Measurements from ENCODE around the gene MOV10L1. TPM values are rescaled to one million over a fixed set of nuclear protein-coding genes. Genes with fewer than 3 reads are reported as not detected.

The MOV10L1 gene
- total and polyA plus RNA-seq, 2 donors (not counting 1 experiment from before 2014, with no cell fraction given): 0.03 to 0.83 TPM

DNA sequence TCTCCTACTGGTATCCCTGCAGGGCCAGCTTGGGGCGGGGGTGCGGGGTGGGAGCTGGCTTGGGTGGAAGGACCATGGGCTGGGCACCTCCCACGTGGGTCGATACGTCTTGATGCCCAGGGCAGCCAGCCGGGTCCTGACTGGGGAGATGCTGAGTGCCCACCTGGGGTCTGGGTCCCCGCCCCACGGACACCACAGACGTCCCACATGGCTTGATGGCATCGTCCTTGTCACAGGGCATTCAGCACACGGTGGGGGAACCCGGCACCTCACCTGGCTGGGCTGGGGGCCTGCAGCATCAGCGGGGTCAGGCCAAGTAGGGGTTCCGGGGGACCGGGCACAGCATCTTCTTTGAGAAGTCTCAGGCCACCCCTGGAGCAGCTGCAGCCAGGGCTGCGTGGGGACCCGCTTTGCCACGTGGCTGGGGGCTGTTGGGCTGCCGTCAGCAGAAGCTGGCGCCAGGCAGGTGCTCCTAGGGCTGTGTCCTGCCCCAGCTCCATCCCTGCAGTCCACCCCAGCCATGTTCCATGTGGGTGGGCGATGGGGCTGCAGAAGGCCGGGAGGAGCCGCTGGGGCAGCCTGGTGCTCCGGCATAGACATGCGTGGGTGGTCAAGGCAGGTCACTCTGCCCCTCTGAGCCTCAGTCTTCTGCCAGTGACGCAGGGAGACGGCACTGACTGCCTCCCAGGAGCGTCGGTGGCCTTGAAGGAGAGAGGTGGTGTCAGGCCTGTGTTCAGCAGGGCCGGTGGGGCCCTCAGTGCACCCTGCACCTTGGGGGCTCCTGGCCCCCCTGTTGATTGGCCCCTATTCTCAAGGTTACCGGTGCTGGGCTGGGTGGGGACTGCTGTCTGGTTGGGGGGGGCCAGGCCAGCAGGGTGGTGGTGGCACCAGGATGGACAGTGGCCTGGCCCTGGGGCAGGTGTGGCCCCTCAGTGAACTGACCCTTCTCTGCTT is 119.4 kb downstream of the MOV10L1 start:
- Histone ChIP-seq H3K4me1 (ENCODE audit: control insufficient read depth, extremely low read depth, insufficient read depth, low read length) (no peaks in the 10 kb centered on the region), H3K9me3 (ENCODE audit: control insufficient read depth, insufficient read depth, low read depth, low read length) (no peaks in the 10 kb centered on the region), H3K27me3 (ENCODE audit: control insufficient read depth, insufficient read depth, low read length) (no peaks in the 10 kb centered on the region), H3K79me2 (ENCODE audit: control insufficient read depth, insufficient read depth, low read length) (peaks cover 15% of the 10 kb centered on the region), H3K4me3 (replicated peaks in 1 of 4; ENCODE audit: control extremely low read depth in 1 of 4, insufficient read depth in 1 of 4, low read depth in 3 of 4, low read length in 4 of 4) (no peak overlapping the region), H3K36me3 (ENCODE audit: control insufficient read depth, insufficient read depth, low read length) (peaks cover 34% of the 10 kb centered on the region), H2AFZ (ENCODE audit: low read length) (no peak overlapping the region), H3K4me2 (ENCODE audit: extremely low read depth, insufficient read depth, low read length) (no peak overlapping the region), H3K27ac (ENCODE audit: insufficient read depth, low read length) (no peak overlapping the region), H4K20me1 (ENCODE audit: control insufficient read depth, extremely low read depth, insufficient read depth, low read length) (no peaks in the 10 kb centered on the region), H3K9ac (ENCODE audit: insufficient read depth, low read length) (no peak overlapping the region)
- DNase-seq (ENCODE audit: low read depth in 2 of 2): no peak
- TF ChIP-seq CTCF (conservative IDR thresholded peaks at IDR 0.05 in 1 of 2, IDR thresholded peaks at IDR 0.05 in 1 of 2; ENCODE audit: low read depth in 1 of 2, low read length in 2 of 2) (no peak), EZH2 (IDR thresholded peaks at IDR 0.05; ENCODE audit: low read length, missing control alignments) (no peak)

GRCh38 chr22:50209893-50210292 is 120.1 kb downstream of the MOV10L1 start:
- H3K27me3 ChIP-seq (ENCODE audit: control insufficient read depth, insufficient read depth, low read length): no peaks in the 10 kb centered on the region
- H3K9me3 ChIP-seq (ENCODE audit: control insufficient read depth, insufficient read depth, low read depth, low read length): no peaks in the 10 kb centered on the region
- TF ChIP-seq CTCF (conservative IDR thresholded peaks at IDR 0.05 in 1 of 2, IDR thresholded peaks at IDR 0.05 in 1 of 2; ENCODE audit: low read depth in 1 of 2, low read length in 2 of 2) (peak; percentile 79 to 90), EZH2 (IDR thresholded peaks at IDR 0.05; ENCODE audit: low read length, missing control alignments) (no peak)
- peaks cover 2% of the 10 kb centered on the region for H4K20me1 ChIP-seq (ENCODE audit: control insufficient read depth, extremely low read depth, insufficient read depth, low read length)
- H3K27ac ChIP-seq (ENCODE audit: insufficient read depth, low read length): no peak overlapping the region
- no peak overlapping the region for H2AFZ ChIP-seq (ENCODE audit: low read length)
- peaks cover 34% of the 10 kb centered on the region for H3K36me3 ChIP-seq (ENCODE audit: control insufficient read depth, insufficient read depth, low read length)
- DNase-seq (ENCODE audit: low read depth in 2 of 2): peak; percentile 31 to 68
- H3K79me2 ChIP-seq (ENCODE audit: control insufficient read depth, insufficient read depth, low read length): peaks cover 18% of the 10 kb centered on the region
- no peaks in the 10 kb centered on the region for H3K4me1 ChIP-seq (ENCODE audit: control insufficient read depth, extremely low read depth, insufficient read depth, low read length)
- no peak overlapping the region for H3K9ac ChIP-seq (ENCODE audit: insufficient read depth, low read length)
- no peak overlapping the region for H3K4me3 ChIP-seq (replicated peaks in 1 of 4; ENCODE audit: control extremely low read depth in 1 of 4, insufficient read depth in 1 of 4, low read depth in 3 of 4, low read length in 4 of 4)
- H3K4me2 ChIP-seq (ENCODE audit: extremely low read depth, insufficient read depth, low read length): no peak overlapping the region

- Histone ChIP-seq H3K9ac (ENCODE audit: insufficient read depth, low read length) (no peak overlapping the region), H3K36me3 (ENCODE audit: control insufficient read depth, insufficient read depth, low read length) (peaks cover 39% of the 10 kb centered on the region), H3K4me1 (ENCODE audit: control insufficient read depth, extremely low read depth, insufficient read depth, low read length) (no peaks in the 10 kb centered on the region), H3K27ac (ENCODE audit: insufficient read depth, low read length) (no peak overlapping the region), H3K27me3 (ENCODE audit: control insufficient read depth, insufficient read depth, low read length) (no peaks in the 10 kb centered on the region), H3K9me3 (ENCODE audit: control insufficient read depth, insufficient read depth, low read depth, low read length) (no peaks in the 10 kb centered on the region), H2AFZ (ENCODE audit: low read length) (no peak overlapping the region), H3K79me2 (ENCODE audit: control insufficient read depth, insufficient read depth, low read length) (peaks cover 22% of the 10 kb centered on the region), H4K20me1 (ENCODE audit: control insufficient read depth, extremely low read depth, insufficient read depth, low read length) (peaks cover 4% of the 10 kb centered on the region), H3K4me2 (ENCODE audit: extremely low read depth, insufficient read depth, low read length) (no peak overlapping the region), H3K4me3 (replicated peaks in 1 of 4; ENCODE audit: control extremely low read depth in 1 of 4, insufficient read depth in 1 of 4, low read depth in 3 of 4, low read length in 4 of 4) (no peak overlapping the region)
- TF ChIP-seq EZH2 (IDR thresholded peaks at IDR 0.05; ENCODE audit: low read length, missing control alignments): no peak
- TF ChIP-seq CTCF (conservative IDR thresholded peaks at IDR 0.05 in 1 of 2, IDR thresholded peaks at IDR 0.05 in 1 of 2; ENCODE audit: low read depth in 1 of 2, low read length in 2 of 2): no peak
- DNase-seq (ENCODE audit: low read depth in 2 of 2): no peak
These were observed 120.8 kb downstream of the MOV10L1 start for GRCh38 chr22:50210378-50211139.

Measured in fibroblast of lung (primary cell).